ENCODE results near the gene DENND6B.

DENND6B gene

GRCh38 chr22:50300620-50301257 lies 26.1 kb downstream of the DENND6B start:
- no peak for DNase-seq

- DNase-seq, result peak; percentile 26
Observed at GRCh38 chr22:50299785-50300619, 26.8 kb downstream of the DENND6B start.

- no peak for DNase-seq
Observed at GRCh38 chr22:50298937-50299784, 27.7 kb downstream of the DENND6B start.

- DNase-seq, result no peak
Observed at GRCh38 chr22:50298266-50298637, 28.6 kb downstream of the DENND6B start.

GRCh38 chr22:50297510-50298265 lies 29.1 kb downstream of the DENND6B start:
- no peak for DNase-seq

- DNase-seq, result no peak
Observed at GRCh38 chr22:50296658-50297490, 29.9 kb downstream of the DENND6B start.

- no peak for DNase-seq
Observed at GRCh38 chr22:50294319-50294656, 32.5 kb downstream of the DENND6B start.

- peak; percentile 85 for DNase-seq
Observed at GRCh38 chr22:50293441-50294318, 33.1 kb downstream of the DENND6B start.

GRCh38 chr22:50292643-50293440 lies 34.0 kb downstream of the DENND6B start:
- DNase-seq, result no peak

- DNase-seq, result no peak
Observed at GRCh38 chr22:50289942-50290630, 36.7 kb downstream of the DENND6B start.

GRCh38 chr22:50289151-50289941 lies 37.5 kb downstream of the DENND6B start:
- DNase-seq, result no peak

- no peak for DNase-seq
Observed at GRCh38 chr22:50287731-50288130, 39.1 kb downstream of the DENND6B start.

- no peak for DNase-seq
Observed at GRCh38 chr22:50286701-50287318, 40.0 kb downstream of the DENND6B start.

GRCh38 chr22:50286275-50286674 lies 40.5 kb downstream of the DENND6B start:
- no peak for DNase-seq

- DNase-seq, result no peak
Observed at GRCh38 chr22:50285568-50286229, 41.1 kb downstream of the DENND6B start.

- DNase-seq, result no peak
Observed at GRCh38 chr22:50284479-50284878, 42.3 kb downstream of the DENND6B start.

- no peak for DNase-seq
Observed at GRCh38 chr22:50283821-50284220, 43.0 kb downstream of the DENND6B start.

Data from NCI-H226 (cell line).